ENCODE measurements around the gene C3orf70.

DNA sequence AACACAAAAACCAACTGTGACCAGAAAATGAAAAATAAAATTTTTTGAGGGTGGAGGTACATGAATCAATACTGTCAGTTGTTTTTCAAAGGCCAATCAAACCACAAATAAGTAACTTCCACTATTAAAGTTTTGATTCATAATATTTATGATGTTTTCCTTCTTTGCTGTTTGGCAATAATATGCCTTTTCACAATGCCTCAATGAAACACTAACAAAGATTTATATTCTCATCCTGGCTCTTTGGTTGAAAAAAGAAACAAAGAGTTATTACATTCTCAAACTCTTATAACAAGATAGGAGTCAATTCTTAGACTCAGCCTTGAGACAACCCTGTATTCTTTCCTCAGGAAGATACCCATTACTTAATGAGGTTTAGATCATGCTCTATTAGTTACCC, 63.1 kb downstream of the C3orf70 start:
- TF ChIP-seq POLR2A (IDR thresholded peaks at IDR 0.05; ENCODE audit: extremely low read depth, insufficient read length) (no peak), CTCF (IDR thresholded peaks at IDR 0.05; ENCODE audit: low read depth, low read length) (no peak)

Measured in NB4 (cell line).